Left lung (tissue), 10 donors: ENCODE results near the gene KHNYN. TPM values are rescaled to one million over a fixed set of nuclear protein-coding genes. Genes with fewer than 3 reads are reported as not detected.
"Not testable (repeated sequence)": the region's sequence is repeated elsewhere in the genome, so short reads cannot be mapped to it uniquely, and the experiment has no call there.

Experiments used
- ATAC-seq: fragments of 200-7000 bp; cut with Tn5 transposase; one replicate; pipeline ENCODE4 v1.9.1; 2020; ENCODE audit warnings: moderate library complexity
- DNase-seq, 4 donors: peaks; one replicate each; pipeline ENCODE4 v3.0.0-alpha.2; 2013 to 2020
- H3K27ac ChIP-seq, 2 donors: fragments of 200-600 bp; sonication (generic) in 1 of 2; one replicate each; pipeline versions ENCODE4 v1.5.0 to v1.8.0; 2020 to 2021
- H3K27me3 ChIP-seq, 2 donors: fragments of 200-600 bp; sonication (generic) in 1 of 2; one replicate each; pipeline versions ENCODE4 v1.5.0 to v1.8.0; 2020 to 2021
- H3K36me3 ChIP-seq, 2 donors: fragments of 200-600 bp; sonication (generic) in 1 of 2; one replicate each; pipeline versions ENCODE4 v1.5.0 to v1.8.0; 2020 to 2021
- H3K4me1 ChIP-seq, 2 donors: fragments of 200-600 bp; one replicate each; pipeline ENCODE4 v1.8.0; 2021
- H3K4me3 ChIP-seq, 2 donors: fragments of 200-600 bp; sonication (generic) in 1 of 2; one replicate each; pipeline versions ENCODE4 v1.5.0 to v1.8.0; 2020 to 2021; ENCODE audit warnings: mild to moderate bottlenecking in 1 of 2
- H3K9me3 ChIP-seq, 2 donors: fragments of 200-600 bp; sonication (generic) in 1 of 2; one replicate each; pipeline versions ENCODE4 v1.5.0 to v1.8.0; 2020 to 2021
- intact Hi-C, 2 donors: fragments of 100-400 bp; cut with DNase I; formaldehyde crosslinking; loops; one replicate each; pipeline versions ENCODE4 v1.11.2 to v1.14.2; 2022
- polyA plus RNA-seq, 6 donors: library from polyadenylated mRNA; unstranded; fragments of 120-200 nt; gene quantifications; one replicate each; pipeline ENCODE4 v1.2.1, GENCODE V29; 2013; ENCODE audit not compliant: insufficient read length in 6 of 6
- total RNA-seq, 2 donors: library from RNA; stranded (reverse); fragmentation: NEBNext Ultra II Directional; extraction: Animal tissue kit (Norgen Biotek cat#: 25700); gene quantifications; one replicate each; pipeline ENCODE4 v1.2.1, GENCODE V29; 2021
- TF ChIP-seq, protein P1 (sequence below), 2 donors: fragments of 200-600 bp; sonication (generic) in 1 of 2; IDR thresholded peaks; one replicate each; pipeline versions ENCODE4 v1.5.0 to v1.8.0; 2021; ENCODE audit warnings: antibody characterized with exemption in 2 of 2
- donor health status: DM: no; HTN: yes; CAD: no.
- donor health status: DM: no; HTN: no; CAD: no.

Gene KHNYN
- total and polyA plus RNA-seq, 8 donors, result 46.8 to 56.6 (median 49.7) TPM

DNA sequence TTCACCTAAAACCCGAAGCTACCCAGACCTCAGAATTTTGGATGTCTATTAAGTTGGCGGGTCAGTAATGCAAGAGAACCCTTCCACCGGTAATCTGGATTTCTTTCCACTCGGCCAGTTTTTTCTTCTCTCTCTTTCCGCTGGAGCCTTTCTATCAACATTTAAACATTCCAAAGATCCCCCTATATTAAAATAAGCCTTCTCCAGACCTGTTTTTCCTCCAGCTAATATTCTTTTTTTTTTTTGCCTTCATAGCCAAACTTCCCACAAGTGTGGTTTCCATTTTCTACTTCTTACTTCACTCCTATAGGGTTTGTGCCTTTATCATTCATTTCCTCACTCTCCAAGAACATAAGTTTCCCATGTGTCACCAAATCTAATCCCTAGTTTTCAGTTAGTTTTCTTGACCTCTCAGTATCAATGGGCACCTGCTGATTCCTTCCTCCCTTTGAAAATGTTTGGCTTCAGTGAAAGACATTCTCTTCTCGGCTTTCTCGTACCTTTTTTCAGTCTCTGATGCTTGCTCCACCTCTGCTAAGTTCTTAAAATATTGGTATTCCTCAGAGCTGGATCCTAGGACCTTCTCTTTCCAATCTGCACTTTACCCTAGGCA is 13.4 kb downstream of the KHNYN start:
- ATAC-seq (no peak), DNase-seq (no peak)
- Histone ChIP-seq H3K27ac (peak overlapping the region; percentile 96 to 99), H3K9me3 (no peaks in the 10 kb centered on the region), H3K4me3 (peak overlapping the region; percentile 59 to 61), H3K36me3 (peaks cover 0 to 33% of the 10 kb centered on the region in 2 donors), H3K27me3 (no peaks in the 10 kb centered on the region), H3K4me1 (peaks cover 9 to 41% of the 10 kb centered on the region in 2 donors)
- TF ChIP-seq, protein P1, sequence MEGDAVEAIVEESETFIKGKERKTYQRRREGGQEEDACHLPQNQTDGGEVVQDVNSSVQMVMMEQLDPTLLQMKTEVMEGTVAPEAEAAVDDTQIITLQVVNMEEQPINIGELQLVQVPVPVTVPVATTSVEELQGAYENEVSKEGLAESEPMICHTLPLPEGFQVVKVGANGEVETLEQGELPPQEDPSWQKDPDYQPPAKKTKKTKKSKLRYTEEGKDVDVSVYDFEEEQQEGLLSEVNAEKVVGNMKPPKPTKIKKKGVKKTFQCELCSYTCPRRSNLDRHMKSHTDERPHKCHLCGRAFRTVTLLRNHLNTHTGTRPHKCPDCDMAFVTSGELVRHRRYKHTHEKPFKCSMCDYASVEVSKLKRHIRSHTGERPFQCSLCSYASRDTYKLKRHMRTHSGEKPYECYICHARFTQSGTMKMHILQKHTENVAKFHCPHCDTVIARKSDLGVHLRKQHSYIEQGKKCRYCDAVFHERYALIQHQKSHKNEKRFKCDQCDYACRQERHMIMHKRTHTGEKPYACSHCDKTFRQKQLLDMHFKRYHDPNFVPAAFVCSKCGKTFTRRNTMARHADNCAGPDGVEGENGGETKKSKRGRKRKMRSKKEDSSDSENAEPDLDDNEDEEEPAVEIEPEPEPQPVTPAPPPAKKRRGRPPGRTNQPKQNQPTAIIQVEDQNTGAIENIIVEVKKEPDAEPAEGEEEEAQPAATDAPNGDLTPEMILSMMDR (IDR thresholded peaks at IDR 0.05), result no peak
- intact Hi-C loops, result no loop called here

DNA sequence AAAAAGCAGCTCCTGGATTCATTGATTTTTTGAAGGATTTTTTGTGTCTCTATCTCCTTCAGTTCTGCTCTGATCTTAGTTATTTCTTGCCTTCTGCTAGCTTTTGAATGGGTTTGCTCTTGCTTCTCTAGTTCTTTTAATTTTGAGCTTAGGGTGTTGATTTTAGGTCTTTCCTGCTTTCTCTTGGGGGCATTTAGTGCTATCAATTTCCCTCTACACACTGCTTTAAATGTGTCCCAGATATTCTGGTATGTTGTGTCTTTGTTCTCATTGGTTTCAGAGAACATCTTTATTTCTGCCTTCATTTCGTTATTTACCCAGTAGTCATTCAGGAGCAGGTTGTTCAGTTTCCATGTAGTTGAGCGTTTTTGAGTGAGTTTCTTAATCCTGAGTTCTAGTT is 21.1 kb downstream of the KHNYN start:
- intact Hi-C loops, DNase-seq, H3K4me3 ChIP-seq: not testable (repeated sequence)

DNA sequence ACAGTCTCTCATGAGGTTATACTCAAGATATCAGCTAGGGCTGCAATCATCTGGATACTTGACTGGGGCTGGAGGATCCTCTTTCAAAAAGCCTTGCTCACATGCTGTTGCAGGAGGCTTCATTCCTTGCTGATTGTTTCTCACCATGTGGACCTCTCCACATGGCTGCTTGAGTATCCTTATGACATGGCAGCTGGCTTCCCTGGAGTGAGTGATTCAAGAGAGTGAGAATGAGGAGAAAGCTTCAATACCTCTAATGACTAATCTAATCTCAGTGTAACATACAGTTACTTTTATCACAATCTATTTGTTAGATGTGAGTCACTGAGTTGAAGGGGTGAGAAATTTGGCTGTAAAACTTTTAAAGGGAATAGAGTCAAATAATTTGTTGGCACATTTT is 27.2 kb downstream of the KHNYN start:
- Histone ChIP-seq H3K4me1 (no peaks in the 10 kb centered on the region), H3K27ac (no peak overlapping the region), H3K4me3 (no peak overlapping the region), H3K27me3 (no peaks in the 10 kb centered on the region), H3K36me3 (no peaks in the 10 kb centered on the region), H3K9me3 (no peaks in the 10 kb centered on the region)
- no peak for ATAC-seq
- TF ChIP-seq, protein P1 (IDR thresholded peaks at IDR 0.05), result no peak
- DNase-seq, result no peak
- intact Hi-C loops, result no loop called here

More for the DNA sequence above, 21.1 kb downstream of the KHNYN start:
- ATAC-seq, H3K9me3 ChIP-seq, H3K36me3 ChIP-seq, H3K4me1 ChIP-seq, H3K27ac ChIP-seq, H3K27me3 ChIP-seq: not testable (repeated sequence)

DNA sequence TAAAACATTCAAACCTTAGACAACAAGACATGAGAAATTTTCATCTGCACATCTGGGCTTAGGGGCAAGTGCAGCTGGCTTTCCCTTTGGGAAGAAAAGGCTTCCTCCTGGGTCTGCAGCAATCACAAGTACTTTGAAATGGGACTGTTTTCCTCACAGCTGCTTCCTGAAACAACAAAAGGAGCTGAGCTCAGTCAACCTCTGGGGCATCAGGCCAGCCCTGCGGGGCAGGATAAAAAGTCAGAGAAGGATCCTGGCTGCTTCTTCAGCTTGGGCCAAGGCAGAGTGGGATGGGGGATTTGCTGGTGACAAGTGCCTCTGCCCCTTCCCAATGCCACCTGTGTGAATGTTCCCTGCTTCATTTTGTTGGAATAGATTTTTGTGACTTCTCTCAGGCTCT is 29.0 kb downstream of the KHNYN start:
- H3K9me3 ChIP-seq, result no peaks in the 10 kb centered on the region
- intact Hi-C loops, result no loop called here
- no peaks in the 10 kb centered on the region for H3K27me3 ChIP-seq
- DNase-seq, result no peak
- H3K4me3 ChIP-seq, result no peak overlapping the region
- H3K36me3 ChIP-seq, result no peaks in the 10 kb centered on the region
- ATAC-seq, result no peak
- TF ChIP-seq, protein P1 (IDR thresholded peaks at IDR 0.05), result no peak
- no peaks in the 10 kb centered on the region for H3K4me1 ChIP-seq
- H3K27ac ChIP-seq, result no peak overlapping the region

DNA sequence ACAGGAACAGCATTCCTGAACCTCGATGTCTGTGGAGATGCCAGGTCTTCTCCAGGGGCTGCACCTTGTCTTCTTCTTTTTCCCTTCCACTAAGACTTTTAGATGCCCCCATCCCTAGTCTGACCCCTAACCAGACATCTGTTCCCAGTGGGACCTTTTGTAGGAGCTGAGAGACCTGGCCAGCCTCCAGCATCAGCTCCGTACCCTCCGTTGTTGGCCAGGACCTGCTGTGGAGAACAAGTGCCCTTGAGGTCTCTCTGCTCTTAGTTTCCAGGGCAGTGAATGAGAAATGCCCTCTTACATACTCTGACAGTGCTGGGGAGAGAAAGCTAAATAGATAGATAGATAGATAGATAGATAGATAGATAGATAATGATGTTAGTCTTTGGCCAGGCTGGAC is 29.6 kb downstream of the KHNYN start:
- Histone ChIP-seq H3K9me3 (no peaks in the 10 kb centered on the region), H3K27me3 (no peaks in the 10 kb centered on the region), H3K4me1 (no peaks in the 10 kb centered on the region), H3K27ac (no peak overlapping the region), H3K4me3 (no peak overlapping the region), H3K36me3 (no peaks in the 10 kb centered on the region)
- DNase-seq (no peak), ATAC-seq (no peak)
- TF ChIP-seq, protein P1 (IDR thresholded peaks at IDR 0.05), result no peak
- intact Hi-C loops, result no loop called here

DNA sequence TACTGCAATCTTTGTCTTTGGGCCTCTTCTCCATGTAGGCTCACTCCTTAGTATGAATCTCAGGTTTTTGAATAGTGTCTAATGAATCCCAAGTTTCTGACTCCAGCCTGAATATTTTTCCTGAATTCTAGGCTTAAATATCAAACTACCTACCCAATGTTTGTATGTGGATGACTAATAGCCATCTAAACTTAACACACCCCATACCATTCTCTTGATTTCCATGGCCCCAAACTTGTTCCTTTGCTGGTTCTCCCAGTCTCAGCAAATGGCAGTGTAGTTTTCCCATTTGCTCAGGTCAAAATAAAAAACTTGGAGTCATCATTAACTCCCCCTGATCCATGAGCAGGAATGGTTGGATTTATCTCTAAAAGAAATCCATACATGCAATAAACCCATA is 31.6 kb downstream of the KHNYN start:
- H3K9me3 ChIP-seq, result no peaks in the 10 kb centered on the region
- intact Hi-C loops, result no loop called here
- TF ChIP-seq, protein P1 (IDR thresholded peaks at IDR 0.05), result no peak
- H3K4me1 ChIP-seq, result no peaks in the 10 kb centered on the region
- DNase-seq (no peak), ATAC-seq (no peak)
- H3K36me3 ChIP-seq, result no peaks in the 10 kb centered on the region
- H3K27ac ChIP-seq, result no peak overlapping the region
- no peaks in the 10 kb centered on the region for H3K27me3 ChIP-seq
- H3K4me3 ChIP-seq, result no peak overlapping the region
